Measurements from ENCODE around the gene METTL25B.

- TF ChIP-seq POLR2AphosphoS5 (IDR thresholded peaks at IDR 0.05), result no peak
- no peak for TF ChIP-seq EP300 (IDR thresholded peaks at IDR 0.05; ENCODE audit: low read depth)
These were observed 45.9 kb upstream of the METTL25B start for GRCh38 chr1:156682166-156682890.

Data from transverse colon (tissue), 3 donors.